Measurements from ENCODE around the gene C1D.
"Not testable (repeated sequence)": the region's sequence is repeated elsewhere in the genome, so short reads cannot be mapped to it uniquely, and the experiment has no call there.

Gene C1D, protein sequence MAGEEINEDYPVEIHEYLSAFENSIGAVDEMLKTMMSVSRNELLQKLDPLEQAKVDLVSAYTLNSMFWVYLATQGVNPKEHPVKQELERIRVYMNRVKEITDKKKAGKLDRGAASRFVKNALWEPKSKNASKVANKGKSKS

DNA sequence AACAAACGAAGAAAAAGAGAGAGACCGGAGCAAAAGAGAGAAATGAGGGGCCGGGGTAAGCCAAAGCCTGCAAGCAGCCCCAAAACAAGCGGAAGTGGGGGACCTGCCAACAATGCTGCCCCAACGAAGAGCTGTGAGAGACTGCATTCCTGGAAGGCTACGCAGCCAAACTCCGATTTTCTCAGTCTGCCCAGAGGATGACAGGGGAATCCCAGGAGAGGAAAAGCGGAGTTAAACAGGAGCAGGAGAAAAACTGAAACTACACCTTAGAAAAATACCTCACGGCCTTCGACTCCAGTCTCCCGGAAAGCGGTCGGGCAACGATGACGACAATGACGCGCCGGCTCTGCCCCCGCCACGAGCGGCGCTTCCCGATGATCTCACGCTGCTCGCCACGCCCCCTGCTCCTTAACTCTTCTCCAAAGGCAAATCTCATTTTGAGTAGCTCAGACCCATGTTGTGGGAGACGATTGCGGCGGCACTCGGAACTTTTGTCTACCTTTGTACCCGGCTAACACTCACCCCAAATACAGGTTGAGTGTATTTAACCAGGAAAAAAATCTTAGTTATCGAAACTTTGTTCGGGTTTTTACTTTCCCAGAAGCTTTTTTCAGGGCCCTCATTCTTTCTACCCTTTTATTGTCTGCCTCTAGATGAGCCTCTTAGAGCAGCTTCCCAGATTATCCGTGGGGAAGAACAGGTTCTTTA, at the start of gene C1D:
TSS of gene C1D (minus strand) at position 325 of the 708 bp plus-strand sequence. CDS start 15,694 bp downstream, outside the sequence.
- peak; percentile 89 for DNase-seq (ENCODE audit: low spot score)

DNA sequence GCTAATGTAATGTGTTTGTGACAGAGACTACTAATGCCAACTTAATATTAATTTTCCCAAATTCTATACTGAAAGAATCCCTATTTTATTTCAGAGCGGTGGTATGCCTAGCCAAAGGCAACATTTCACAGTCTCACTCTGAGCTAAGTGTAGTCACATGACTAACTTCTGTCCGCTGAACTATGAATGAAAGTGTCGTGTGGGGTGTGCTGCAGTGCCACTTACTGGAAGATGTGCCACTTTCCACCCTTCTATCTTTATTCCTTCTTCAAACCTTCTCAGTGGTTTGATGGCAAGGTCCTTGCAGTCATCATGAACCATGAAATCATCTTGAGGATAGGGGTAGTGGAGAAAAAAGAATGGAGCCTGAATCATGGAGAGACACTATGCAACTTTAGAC, 47.3 kb upstream of the C1D start:
- no peak for DNase-seq (ENCODE audit: low spot score)

DNA sequence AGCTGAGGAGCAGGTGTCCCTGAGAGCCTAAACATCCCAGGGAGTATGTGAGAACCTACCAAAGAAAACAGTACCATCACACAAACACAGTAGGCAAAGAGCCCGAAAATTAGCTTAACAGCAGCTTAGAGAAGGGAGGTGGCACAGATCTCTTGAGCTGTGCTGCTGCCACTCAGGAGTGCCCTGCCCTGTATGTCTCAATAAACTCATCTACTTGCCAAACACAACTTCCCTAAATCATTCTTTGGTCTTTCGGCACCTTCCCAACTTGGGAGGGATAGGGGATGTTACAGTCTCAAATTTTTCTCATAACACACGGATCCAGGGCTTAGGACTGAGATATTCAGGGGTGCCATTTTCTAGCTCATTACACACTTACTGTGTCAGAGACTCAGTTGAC, 45.3 kb upstream of the C1D start:
- no peak for DNase-seq (ENCODE audit: low spot score)

DNA sequence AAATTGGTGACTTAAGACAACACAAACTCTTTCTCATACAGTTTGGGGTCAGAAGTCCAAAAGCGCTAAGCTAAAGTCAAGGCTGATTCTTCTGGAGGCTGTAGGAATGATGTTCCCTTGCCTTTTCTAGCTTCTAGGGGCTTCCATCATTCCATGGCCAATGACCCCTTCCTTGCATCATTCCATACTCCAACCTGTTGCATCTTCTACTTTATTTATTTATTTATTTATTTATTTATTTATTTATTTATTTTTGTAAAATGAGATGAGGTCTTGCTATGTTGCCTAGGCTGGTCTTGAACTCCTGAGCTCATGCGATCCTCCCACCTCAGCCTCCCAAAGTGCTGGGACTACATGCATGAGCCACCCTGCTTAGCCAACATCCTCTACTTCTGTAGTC, 44.7 kb upstream of the C1D start:
- DNase-seq (ENCODE audit: low spot score) = no peak

DNA sequence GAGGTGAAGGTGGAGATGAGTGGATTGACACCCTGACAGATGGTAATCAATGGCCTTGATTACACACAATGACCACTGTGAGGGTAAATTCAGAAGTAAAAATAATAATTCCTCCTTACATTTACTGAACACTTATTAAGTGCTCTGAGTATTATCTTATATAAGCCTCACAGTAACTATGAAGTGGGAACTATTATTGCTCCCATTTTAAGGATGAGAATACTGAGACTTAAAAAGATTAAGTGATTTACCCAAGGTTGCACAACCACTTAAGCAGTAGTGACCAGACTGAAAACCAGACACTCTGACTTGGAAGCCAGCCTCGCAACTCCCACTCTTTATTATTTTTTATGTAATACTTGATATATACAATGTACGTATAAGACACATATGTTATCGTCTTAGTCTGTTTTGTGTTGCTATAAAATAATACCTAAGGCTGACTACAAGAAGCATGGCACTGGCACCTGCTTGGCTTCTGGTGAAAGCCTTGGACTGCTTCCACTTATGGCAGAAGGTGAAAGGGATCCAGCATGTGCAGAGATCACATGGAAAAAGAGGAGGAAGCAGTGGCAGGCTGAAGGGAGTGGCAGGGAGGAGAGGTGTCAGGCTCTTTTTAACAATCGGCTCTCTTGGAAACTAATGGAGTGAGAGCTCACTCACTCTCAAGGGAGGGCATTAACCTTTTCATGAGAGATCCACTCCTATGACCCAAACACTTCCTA, 41.5 kb upstream of the C1D start:
- no peak for DNase-seq (ENCODE audit: low spot score)

DNA sequence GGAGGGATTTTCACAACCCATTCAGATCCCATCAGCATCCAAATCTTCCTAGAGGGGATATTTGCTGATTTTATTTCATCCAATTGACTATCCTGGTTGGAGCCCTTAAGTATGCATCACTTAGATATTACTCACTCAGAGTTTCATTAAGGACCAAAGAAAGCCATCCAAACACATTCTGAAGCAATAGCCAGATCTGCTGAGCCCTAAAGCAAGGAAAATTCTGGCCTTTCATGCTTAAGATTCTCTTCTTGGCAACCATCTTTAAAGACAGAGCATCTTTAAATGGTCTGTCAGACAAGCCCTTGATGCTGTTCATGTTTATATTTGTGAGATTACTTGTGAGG, 40.9 kb upstream of the C1D start:
- no peak for DNase-seq (ENCODE audit: low spot score)

DNA sequence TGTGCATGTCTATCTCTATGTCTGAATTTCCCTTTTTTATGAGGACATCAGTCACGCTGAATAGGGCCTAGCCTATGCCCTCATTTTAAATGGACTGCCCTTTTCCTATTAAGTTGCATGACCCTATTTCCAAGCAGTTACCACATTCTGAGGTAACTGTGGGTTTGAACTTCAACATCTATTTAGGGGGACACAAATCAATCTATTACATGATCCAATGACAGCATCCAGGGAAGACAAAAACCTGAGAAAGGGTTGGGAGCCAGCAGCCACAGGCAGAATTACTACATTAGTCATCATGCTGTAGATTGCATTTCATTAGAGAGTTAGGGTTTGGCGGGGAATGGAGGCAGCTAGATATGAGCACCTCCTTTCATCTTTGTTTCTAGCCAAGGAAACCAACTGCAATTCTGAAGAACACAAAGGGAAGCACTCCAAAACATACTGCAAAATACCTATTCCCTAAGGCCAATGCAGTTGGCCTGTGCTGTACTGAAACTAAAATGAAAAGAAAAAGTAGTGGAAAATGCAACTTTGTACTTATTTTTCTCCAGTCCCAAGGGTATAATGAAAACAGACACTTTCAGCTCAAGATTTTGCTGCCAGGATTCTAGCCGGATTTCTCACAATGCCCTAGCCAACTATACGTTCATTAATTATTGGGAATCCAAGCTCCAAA, 40.4 kb upstream of the C1D start:
- no peak for DNase-seq (ENCODE audit: low spot score)

DNA sequence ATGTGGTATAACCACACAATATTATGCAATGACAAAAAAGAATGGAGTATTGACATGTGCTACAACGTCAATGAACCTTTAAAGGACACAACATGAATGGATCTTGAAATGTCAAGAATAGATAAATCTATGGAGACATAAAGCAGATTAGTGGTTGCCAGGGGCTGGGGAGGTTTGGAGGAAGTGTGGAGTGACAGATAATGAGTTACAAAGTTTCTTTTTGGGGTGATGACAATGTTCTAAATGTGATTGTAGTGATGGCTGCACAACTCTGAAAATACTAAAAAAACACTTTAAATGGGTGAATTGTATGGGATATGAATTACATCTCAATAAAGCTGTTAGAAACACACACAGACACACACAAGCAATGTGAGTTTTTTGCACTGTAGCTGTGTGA, 37.4 kb upstream of the C1D start:
- no peak for DNase-seq (ENCODE audit: low spot score)

DNA sequence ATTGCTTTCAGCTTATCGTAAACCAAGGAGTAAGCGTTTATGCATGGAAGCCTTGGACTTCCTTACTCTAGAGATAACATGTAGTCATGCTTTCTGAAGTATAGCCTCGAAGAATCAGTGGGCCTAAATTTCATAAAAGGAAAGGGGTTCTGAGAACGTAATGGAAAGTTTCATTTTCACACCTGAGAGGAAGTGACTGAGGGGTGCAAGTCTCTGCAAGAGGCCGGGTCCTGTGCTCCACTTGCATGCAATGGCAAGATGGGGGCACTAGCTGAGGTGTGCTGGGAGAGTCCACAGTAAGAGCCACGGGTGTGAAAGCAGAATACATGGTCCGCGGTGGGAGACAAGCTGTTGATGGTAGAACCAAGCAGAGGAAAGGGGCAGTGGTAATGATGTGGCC, 36.5 kb upstream of the C1D start:
- DNase-seq (ENCODE audit: low spot score) = no peak

DNA sequence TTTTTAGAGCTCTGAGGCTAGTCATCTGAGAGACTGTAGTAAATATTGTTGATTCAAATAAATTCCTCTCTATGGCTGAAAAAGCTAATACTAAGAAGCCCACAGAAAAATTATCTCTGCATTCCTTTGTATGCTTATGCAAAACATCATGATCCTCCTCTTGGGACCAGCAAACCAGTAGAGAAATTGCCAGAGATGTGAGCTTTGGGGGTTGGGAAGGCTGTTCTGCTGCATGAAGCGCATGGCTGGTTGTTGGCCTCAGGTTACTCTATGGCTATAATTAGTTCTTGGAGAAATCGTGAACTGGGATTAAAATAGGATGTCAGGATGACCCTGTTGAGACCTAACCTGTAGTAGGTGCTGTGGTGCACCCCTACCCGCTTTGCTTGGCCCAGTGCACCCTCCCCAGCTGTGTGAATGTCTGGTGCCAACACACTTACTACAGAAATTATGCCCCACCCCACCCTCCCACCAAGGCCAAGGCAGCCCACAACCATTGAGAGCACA, 35.5 kb upstream of the C1D start:
- no peak for DNase-seq (ENCODE audit: low spot score)

DNA sequence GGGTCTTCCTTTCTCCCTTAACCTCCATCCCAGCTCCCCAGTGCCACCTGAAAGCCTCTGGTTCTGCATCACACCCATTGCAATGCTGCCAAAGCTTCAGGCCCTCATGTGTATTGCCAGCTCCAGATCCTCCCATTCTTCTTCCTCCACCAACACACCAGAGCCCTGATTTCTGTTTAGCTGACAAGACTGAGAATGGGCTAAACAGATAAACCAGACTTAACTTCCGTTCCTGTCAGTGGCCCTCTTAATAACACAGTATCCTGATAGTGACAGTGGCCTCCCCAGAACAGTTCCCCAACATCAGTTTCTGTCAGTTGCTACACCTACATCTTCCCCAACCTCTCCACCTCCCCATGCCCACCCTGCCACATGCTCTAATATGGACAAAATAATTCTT, 31.3 kb upstream of the C1D start:
- DNase-seq (ENCODE audit: low spot score) = no peak

DNA sequence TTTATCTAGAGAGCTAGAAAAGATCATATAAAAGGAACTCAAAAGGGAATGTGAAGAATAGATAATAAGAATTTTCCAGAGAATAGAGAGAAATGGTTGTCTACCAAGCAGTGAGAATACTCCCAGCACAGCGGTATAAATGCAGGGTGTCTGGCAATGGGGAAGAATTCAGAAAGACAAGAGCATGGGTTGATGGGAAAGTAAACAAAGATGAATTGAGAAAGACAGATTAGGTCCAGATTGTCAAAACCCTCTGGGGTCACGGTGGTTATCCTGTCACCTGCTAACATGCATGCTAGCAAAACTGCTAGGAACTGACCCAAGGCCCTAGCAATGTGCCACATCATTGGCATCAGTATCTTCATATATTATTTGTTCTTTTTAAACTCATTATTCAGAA, 30.8 kb upstream of the C1D start:
- DNase-seq (ENCODE audit: low spot score) = no peak

DNA sequence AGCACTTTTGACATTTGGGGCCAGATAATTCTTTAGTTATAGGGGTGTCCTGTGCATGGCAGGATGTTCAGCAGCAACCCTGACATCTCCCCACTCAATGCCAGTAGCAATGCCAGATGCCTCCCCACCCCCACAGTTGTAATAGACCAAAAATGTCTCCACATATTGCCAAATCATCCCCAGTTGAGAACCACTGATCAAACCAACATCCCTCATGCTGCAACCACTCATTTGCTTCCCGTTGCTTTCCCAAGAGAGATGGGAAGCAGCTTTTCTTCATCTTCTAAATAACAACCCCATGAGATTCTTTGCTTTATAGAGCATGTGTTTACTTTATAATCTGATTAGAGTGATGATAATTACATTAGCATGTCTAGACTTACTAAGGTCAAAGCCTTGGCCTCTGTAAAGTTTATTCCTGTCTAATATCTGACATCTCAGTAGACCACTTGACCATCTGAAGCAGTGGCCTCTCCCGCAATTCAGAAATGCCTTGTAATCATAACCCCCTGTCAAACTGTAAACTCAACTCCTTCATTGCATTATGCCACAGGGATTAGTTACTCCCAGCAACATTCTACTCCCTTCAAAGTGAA, 28.7 kb upstream of the C1D start:
- no peak for DNase-seq (ENCODE audit: low spot score)

DNA sequence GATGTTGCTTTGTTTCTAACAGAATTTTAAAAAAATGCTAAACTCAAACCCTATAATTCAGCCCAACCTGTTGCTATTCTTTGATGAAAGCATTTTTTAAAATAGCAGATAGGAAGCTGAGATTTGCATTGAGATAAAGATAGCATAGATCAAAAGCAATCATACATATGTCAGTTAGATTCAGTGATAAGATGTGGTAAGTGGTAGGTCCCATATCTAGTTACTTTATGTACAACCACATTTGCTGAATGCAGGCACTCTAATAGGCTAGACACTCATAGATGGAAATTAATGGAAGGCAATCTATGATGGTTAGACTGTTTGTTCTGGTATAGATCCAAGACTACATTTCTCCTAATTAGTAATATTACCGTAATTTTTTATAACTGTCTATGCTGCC, 27.2 kb upstream of the C1D start:
- no peak for DNase-seq (ENCODE audit: low spot score)

DNA sequence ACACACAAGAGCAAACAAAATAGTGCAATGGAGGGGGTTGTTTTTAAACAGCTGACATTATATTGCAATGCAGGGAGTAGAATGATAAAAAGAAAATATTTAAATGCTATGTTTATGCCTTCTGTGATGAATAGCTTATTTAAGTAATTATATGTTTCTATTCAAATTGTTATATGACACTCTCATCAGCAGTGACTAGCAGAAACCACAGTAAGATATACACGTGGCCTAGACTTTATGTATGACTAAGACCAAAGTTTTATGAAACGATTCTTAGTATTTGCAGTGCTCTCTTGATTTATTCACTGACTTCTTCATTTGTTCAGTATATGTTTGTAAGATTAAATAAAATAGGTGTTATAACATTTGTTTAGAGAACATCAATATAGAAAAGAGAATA, 26.1 kb upstream of the C1D start:
- DNase-seq (ENCODE audit: low spot score) = no peak

DNA sequence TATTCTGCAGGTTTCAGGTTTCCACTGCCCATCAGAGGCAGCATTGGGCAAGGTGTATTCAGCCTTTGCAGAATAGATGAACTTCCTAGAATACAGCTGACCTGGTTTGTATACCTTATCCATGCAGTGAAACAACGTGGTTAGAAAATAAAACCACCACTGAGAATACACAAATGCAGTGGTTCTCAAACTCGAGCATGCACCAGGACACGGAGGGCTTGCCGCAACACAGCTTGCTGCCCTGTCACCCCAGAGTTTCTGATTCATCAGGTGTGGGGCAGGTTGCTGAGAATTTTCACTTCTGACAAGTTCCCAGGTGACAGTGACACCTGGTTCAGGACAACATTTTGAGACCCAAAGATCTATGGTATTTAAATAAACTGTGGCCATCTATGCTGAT, 23.4 kb upstream of the C1D start:
- DNase-seq (ENCODE audit: low spot score) = no peak

DNA sequence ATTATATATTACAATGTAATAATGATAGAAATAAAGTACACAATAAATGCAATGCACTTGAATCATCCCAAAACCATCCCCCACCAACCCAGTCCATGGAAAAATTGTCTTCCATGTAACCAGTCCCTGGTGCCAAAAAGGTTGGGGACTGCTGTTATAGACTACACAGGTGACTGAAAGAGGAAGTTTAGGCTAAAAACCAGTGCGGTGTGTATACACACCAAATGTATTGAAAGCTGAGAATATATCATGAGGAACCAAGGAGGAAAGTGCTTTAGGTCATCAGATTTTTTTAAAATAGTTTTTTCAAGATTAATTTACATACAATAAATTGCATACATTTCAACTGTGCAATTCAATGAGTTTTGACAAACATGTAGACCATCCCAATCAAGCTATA, 20.5 kb upstream of the C1D start:
- no peak for DNase-seq (ENCODE audit: low spot score)

DNA sequence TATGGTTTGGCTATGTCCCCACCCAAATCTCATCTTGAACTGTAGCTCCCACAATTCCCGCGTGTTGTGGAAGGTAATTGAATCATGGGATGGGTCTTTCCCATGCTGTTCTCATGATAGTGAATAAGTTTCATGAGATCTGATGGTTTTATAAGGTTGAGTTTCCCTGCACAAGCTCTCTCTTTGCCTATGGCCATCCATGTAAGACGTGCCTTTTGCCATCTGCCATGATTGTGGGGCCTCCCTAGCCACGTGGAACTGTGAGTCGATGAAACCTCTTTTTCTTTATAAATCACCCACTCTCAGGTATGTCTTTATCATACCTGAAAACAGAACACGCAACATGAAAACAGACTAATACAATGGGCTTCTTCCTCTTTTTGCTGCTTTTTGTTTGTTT, 11.2 kb upstream of the C1D start:
- no peak for DNase-seq (ENCODE audit: low spot score)

DNA sequence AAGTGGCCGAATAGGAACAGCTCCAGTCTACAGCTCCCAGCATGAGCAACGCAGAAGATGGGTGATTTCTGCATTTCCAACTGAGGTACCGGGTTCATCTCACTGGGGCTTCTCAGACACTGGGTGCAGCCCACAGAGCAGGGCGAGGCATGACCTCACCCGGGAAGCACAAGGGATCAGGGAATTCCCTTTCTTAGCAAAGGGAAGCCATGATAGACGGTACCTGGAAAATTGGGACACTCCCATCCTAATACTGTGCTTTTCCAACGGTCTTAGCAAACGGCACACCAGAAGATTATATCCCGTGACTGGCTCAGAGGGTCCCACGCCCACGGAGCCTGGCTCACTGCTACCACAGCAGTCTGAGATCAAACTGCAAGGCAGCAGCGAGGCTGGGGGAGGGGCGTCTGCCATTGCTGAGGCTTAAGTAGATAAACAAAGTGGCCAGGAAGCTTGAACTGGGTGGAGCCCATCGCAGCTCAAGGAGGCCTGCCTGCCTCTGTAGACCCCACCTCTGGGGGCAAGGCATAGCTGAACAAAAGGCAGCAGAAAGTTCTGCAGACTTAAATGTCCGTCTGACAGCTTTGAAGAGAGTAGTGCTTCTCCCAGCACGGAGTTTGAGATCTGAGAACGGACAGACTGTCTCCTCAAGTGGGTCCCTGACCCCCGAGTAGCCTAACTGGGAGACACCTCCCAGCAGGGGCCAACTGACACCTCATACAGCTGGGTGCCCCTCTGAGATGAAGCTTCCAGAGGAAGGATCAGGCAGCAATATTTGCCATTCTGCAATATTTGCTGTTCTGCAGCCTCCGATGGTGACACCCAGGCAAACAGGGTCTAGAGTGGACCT, 1.2 kb upstream of the C1D start:
- DNase-seq (ENCODE audit: low spot score) = not testable (repeated sequence)

DNA sequence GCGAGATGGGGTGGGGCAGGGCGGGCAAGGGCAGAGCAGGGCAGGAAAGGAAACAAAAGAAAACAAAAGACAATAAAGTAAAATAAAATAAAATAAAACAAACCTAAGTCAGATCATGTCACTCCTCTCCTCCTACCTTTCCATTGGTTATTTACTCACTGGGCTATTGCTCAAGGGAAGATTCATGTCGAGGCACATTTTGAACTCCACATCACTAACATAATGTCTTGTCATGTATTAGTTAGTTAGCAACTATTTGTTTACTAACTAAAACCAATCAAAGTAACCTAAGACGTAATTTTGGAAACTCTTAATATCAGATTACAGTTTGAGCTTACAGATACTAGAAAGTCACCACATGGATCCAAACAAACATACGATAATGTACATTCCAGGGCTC, 2.2 kb downstream of the C1D start:
- no peak for DNase-seq (ENCODE audit: low spot score)

DNA sequence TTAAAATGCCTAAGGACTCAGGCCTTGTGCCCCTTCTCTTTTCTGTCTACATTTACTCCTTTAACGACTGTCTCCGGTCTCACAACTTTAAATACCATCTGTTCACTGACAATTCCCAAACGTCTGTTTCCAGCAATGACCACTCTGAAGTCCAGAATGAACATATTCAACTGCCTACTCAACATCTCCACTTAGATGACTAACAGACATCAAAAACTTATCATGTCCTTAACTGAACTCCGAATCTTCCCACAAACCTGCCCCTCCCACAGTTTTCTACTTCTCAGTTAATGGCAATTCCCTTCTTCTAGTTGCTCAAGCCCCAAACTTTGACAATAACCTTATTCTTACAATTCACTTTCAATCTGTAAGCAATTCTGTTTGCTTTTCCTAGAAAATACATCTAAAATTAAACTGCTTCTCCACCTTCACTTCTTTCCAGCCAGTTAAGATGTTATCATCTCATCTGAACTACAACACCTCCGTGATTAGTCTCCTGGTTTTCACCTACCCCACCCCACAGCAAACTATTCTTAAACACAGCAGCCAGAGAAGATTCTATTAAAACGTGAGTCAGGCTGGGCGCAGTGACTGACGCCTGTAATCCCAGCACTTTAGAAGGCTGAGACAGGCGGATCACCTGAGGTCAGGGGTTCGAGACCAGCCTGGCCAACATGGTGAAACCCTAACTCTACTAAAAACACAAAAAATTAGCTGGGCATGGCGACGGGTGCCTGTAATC, 2.8 kb downstream of the C1D start:
- no peak for DNase-seq (ENCODE audit: low spot score)
